RWPE1 (cell line): Measurements from ENCODE around the gene ELOA.

Source experiments
- CTCF ChIA-PET: fragments of 350-600 bp; sonication (Branson Sonifier 250); formaldehyde crosslinking; extraction: SDS; loops from one replicate; lab custom pipeline; 2021; lab: Yijun Ruan, JAX
- POLR2A ChIA-PET: fragments of 400-600 bp; formaldehyde crosslinking; extraction: SDS; loops from one replicate; lab custom pipeline; 2020; ENCODE audit warnings: antibody characterized with exemption; ENCODE audit not compliant: low non-redundant PET; lab: Yijun Ruan, JAX
- DNase-seq: peaks from one replicate; pipeline ENCODE4 v3.0.0; 2012; ENCODE audit warnings: low spot score
- H3K27ac ChIP-seq: fragments of 450-650 bp; 2 replicates; pipeline ENCODE4 v1.5.1; 2017
- TF ChIP-seq, protein P1 (sequence below): fragments of 450-650 bp; conservative IDR thresholded peaks from 2 replicates; pipeline ENCODE4 v1.5.1; 2017; ENCODE audit warnings: low read depth, mild to moderate bottlenecking

ELOA gene, protein sequence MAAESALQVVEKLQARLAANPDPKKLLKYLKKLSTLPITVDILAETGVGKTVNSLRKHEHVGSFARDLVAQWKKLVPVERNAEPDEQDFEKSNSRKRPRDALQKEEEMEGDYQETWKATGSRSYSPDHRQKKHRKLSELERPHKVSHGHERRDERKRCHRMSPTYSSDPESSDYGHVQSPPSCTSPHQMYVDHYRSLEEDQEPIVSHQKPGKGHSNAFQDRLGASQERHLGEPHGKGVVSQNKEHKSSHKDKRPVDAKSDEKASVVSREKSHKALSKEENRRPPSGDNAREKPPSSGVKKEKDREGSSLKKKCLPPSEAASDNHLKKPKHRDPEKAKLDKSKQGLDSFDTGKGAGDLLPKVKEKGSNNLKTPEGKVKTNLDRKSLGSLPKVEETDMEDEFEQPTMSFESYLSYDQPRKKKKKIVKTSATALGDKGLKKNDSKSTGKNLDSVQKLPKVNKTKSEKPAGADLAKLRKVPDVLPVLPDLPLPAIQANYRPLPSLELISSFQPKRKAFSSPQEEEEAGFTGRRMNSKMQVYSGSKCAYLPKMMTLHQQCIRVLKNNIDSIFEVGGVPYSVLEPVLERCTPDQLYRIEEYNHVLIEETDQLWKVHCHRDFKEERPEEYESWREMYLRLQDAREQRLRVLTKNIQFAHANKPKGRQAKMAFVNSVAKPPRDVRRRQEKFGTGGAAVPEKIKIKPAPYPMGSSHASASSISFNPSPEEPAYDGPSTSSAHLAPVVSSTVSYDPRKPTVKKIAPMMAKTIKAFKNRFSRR

DNA sequence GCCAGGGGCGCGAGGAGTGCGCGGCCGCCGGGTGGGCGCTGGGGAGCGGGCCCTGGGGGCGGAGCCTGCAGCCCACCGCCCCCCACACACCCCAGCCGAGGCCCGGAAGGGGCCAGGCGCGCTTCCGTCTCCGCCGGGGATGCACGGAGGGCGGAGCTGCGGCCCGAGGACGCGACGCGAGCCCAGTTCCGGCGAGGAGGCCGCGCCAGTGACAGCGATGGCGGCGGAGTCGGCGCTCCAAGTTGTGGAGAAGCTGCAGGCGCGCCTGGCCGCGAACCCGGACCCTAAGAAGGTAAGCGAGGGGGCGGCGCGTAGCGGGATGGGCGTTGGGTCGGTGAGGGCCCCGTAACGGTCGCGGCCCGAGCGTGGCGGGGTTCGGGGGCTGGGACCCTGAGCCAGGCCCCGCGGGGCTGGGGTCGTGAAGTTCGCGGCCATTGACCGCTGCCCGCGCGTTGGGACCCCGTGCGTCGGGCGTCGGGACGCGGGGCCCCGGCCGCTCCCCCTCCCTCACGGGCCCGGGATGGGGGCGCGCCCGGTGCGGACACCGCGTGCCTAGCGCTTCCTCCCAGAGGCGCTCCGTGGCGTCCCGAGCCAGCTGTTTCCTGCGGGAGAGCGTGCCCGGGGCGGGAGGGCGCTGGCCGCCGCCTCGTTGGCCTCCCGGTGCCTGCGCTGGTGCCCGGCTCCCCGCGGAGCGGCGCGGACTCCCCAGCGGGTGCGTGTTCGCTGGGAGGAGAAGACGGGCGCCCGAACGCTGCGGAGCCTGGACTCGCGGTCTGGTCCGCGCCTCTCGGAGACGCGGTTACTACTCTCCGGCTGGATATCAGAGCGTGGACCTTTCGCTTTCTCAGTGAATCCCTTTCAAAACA lies at the start of gene ELOA:
ELOA (plus strand) TSS at position 185 of the 866 bp plus-strand sequence; CDS start at position 218, 33 bp downstream.
- TF ChIP-seq, protein P1, sequence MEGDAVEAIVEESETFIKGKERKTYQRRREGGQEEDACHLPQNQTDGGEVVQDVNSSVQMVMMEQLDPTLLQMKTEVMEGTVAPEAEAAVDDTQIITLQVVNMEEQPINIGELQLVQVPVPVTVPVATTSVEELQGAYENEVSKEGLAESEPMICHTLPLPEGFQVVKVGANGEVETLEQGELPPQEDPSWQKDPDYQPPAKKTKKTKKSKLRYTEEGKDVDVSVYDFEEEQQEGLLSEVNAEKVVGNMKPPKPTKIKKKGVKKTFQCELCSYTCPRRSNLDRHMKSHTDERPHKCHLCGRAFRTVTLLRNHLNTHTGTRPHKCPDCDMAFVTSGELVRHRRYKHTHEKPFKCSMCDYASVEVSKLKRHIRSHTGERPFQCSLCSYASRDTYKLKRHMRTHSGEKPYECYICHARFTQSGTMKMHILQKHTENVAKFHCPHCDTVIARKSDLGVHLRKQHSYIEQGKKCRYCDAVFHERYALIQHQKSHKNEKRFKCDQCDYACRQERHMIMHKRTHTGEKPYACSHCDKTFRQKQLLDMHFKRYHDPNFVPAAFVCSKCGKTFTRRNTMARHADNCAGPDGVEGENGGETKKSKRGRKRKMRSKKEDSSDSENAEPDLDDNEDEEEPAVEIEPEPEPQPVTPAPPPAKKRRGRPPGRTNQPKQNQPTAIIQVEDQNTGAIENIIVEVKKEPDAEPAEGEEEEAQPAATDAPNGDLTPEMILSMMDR, result no peak
- DNase-seq, result peak; percentile 60
- CTCF ChIA-PET, result interaction anchor here (0.6 to 1.3 kb wide), 2 partner anchors 52 to 265 kb away, joined by 6 to 7 read pairs; partner anchors contain the start of gene RPL11
- H3K27ac ChIP-seq, result peak within 1 kb of the TSS; percentile 85
- POLR2A ChIA-PET, result interaction anchor here (0.6 to 1.8 kb wide), 3 partner anchors 52 to 1688 kb away, joined by 3 to 7 read pairs (median 3); partner anchors contain the start of gene RPL11

DNA sequence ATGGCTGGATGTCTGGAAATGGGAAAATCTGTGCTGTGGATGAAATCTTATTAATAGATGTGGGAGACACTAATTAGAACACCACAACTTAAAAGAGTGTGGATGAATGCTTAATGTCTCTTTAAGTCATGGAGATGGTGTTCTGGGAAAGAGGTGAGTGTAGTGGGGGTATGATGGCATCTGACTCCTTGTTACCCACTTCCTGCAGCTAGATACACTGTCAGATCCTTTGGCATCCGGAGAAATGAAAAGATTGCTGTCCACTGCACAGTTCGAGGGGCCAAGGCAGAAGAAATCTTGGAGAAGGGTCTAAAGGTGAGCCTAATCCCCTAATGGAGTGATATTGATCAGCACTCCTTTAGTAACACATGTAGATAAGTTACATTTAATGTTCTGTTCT lies 49.7 kb upstream of the ELOA start:
- ChIA-PET CTCF (no interaction called here), POLR2A (no interaction called here)
- no peak for DNase-seq
- no peak overlapping the region for H3K27ac ChIP-seq
- TF ChIP-seq, protein P1, result no peak

DNA sequence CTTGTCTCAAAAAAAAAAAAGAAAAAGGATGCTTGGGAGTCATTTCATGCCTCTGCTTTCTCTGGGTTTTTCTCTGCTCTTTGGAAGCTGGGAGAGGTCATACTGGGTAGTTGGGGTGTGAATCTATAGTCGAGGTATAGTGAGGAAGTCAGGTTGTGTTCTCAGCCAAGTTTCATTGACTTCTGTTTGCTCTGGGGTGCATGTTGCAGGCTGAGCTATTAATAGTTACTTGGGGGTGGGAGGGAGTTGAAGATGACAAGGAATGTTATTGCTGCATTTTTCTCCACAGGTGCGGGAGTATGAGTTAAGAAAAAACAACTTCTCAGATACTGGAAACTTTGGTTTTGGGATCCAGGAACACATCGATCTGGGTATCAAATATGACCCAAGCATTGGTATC lies 48.9 kb upstream of the ELOA start:
- CTCF ChIA-PET, result interaction anchor here (1.6 kb wide), 1 partner anchor 57 kb away, joined by 4 read pairs; no protein-coding TSS in a partner anchor
- TF ChIP-seq, protein P1, result no peak
- DNase-seq, result no peak
- H3K27ac ChIP-seq, result no peak overlapping the region
- POLR2A ChIA-PET, result interaction anchor here (0.8 kb wide), 1 partner anchor 242 kb away, joined by 3 read pairs; no protein-coding TSS in a partner anchor

DNA sequence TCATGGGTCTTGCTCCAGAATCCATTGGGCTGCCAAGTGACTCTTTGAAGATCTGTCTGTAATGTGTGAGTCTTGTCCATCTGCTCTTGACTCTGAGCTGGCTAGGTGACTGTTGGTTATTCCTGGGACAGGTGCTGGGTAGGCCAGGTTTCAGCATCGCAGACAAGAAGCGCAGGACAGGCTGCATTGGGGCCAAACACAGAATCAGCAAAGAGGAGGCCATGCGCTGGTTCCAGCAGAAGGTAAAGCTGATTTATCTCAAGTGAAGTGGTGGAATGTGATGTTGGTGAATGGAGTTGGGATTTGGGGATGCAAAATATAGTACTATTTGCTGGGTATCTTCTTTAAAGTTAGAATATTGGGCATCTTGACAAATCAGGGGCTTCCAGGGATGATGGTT lies 47.6 kb upstream of the ELOA start:
- TF ChIP-seq, protein P1, result no peak
- ChIA-PET POLR2A (no interaction called here), CTCF (interaction anchor here (1.6 kb wide), 1 partner anchor 58 kb away, joined by 4 read pairs; no protein-coding TSS in a partner anchor)
- H3K27ac ChIP-seq, result no peak overlapping the region
- no peak for DNase-seq

DNA sequence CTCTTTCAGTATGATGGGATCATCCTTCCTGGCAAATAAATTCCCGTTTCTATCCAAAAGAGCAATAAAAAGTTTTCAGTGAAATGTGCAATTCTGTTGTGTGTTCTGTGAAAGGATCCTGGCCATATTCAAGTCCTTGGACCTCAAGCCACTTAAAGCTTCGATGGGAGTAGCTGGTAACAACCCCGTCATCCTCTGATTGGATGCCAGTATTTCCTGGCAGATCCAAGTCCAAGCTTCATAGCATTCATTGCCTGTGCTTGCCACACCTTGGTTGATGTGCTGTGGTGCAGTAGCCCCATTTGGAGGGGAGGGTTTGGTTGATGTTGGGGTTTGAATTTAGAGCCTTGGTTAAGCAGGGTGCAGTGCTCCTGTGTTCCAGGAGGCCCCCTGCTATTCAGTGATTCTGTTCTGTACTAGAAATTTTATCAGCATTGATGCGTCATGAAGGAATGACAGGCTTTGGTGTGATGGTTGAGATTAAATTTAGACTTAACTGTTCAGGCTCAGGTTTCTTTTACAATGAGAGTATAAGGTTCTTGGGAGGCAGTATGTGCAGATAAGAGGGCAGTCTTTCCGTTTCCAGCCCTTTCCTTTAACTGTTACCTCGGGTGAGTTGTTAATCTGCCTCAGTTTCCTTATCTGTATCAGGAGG lies 46.8 kb upstream of the ELOA start:
- H3K27ac ChIP-seq, result no peak overlapping the region
- TF ChIP-seq, protein P1, result no peak
- ChIA-PET CTCF (interaction anchor here (0.6 kb wide), 1 partner anchor 103 kb away, joined by 3 read pairs; no protein-coding TSS in a partner anchor), POLR2A (no interaction called here)
- no peak for DNase-seq
